Measurements from ENCODE around the gene CYBB.

DNA sequence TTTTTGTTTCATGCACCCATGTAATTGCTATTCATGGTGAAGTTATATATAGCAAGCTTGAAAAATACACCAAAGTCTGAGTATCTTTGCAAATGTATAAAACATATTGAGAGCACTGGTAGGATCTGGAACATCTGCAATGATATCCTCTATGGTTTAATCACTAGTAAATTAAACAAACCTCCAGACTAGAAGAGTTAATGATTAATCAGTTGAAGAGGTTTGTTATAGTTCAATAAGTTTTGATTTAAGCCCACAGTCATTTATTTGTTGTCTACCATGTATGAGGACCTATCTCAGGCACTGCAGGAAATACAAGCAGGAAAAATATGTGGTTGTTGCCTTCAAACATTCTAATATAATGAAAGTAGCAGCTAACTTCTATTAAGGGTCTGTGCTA is 16.5 kb downstream of the CYBB start:
- TF ChIP-seq EP300 (IDR thresholded peaks at IDR 0.05), result no peak
- TF ChIP-seq, protein P1, sequence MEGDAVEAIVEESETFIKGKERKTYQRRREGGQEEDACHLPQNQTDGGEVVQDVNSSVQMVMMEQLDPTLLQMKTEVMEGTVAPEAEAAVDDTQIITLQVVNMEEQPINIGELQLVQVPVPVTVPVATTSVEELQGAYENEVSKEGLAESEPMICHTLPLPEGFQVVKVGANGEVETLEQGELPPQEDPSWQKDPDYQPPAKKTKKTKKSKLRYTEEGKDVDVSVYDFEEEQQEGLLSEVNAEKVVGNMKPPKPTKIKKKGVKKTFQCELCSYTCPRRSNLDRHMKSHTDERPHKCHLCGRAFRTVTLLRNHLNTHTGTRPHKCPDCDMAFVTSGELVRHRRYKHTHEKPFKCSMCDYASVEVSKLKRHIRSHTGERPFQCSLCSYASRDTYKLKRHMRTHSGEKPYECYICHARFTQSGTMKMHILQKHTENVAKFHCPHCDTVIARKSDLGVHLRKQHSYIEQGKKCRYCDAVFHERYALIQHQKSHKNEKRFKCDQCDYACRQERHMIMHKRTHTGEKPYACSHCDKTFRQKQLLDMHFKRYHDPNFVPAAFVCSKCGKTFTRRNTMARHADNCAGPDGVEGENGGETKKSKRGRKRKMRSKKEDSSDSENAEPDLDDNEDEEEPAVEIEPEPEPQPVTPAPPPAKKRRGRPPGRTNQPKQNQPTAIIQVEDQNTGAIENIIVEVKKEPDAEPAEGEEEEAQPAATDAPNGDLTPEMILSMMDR (IDR thresholded peaks at IDR 0.05), result no peak
